ENCODE data around the gene ZNF783. TPM values are rescaled to one million over a fixed set of nuclear protein-coding genes. Genes with fewer than 3 reads are reported as not detected.
A peak's percentile ranks its signal among the peaks of the same experiment; 100 is the strongest.

ZNF783 gene
- 10 to 100 TPM; 10.7 to 20.7 TPM for total RNA-seq

- H3K4me1 ChIP-seq (replicated peaks) = no peaks in the 10 kb centered on the region
- peak; percentile 22 for TF ChIP-seq POLR2A (IDR thresholded peaks at IDR 0.05)
- TF ChIP-seq, protein P1, sequence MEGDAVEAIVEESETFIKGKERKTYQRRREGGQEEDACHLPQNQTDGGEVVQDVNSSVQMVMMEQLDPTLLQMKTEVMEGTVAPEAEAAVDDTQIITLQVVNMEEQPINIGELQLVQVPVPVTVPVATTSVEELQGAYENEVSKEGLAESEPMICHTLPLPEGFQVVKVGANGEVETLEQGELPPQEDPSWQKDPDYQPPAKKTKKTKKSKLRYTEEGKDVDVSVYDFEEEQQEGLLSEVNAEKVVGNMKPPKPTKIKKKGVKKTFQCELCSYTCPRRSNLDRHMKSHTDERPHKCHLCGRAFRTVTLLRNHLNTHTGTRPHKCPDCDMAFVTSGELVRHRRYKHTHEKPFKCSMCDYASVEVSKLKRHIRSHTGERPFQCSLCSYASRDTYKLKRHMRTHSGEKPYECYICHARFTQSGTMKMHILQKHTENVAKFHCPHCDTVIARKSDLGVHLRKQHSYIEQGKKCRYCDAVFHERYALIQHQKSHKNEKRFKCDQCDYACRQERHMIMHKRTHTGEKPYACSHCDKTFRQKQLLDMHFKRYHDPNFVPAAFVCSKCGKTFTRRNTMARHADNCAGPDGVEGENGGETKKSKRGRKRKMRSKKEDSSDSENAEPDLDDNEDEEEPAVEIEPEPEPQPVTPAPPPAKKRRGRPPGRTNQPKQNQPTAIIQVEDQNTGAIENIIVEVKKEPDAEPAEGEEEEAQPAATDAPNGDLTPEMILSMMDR (IDR thresholded peaks at IDR 0.05) = peak; percentile 78 to 93 (median 89)
- TF ChIP-seq POLR2AphosphoS5 (IDR thresholded peaks at IDR 0.05) = peak; percentile 4
- peaks cover 0 to 11% of the 10 kb centered on the region in 2 donors for H3K36me3 ChIP-seq
- WGBS = 4% methylated on average over 55 of the region's 115 CpGs
- no peaks in the 10 kb centered on the region for H3K27me3 ChIP-seq (replicated peaks; ENCODE audit: insufficient read depth)
- peak; percentile 83 for DNase-seq (ENCODE audit: low spot score)
- peak within 1 kb of the TSS; percentile 91 to 92 for H3K27ac ChIP-seq
- H3K4me3 ChIP-seq = peak within 1 kb of the TSS; percentile 53 to 65
- intact Hi-C loops (cut with DNase I) = loop anchor here (10.0 kb wide), 2 partner anchors 233 to 363 kb away; partner anchors contain the start of gene ZNF746
- no peaks in the 10 kb centered on the region for H3K9me3 ChIP-seq
Measured at GRCh38 chr7:149261829-149262617, at the start of gene ZNF783. Gene ZNF783, plus strand, starts transcription at chr7:149262196. Its CDS starts 138 bp downstream, at chr7:149262334.

GRCh38 chr7:149214020-149214720 lies 47.8 kb upstream of the ZNF783 start:
- intact Hi-C loops (cut with DNase I) = no loop called here
- DNase-seq (ENCODE audit: low spot score) = no peak
- TF ChIP-seq POLR2A (IDR thresholded peaks at IDR 0.05) = no peak
- TF ChIP-seq, protein P1 (IDR thresholded peaks at IDR 0.05) = no peak
- no peak for TF ChIP-seq POLR2AphosphoS5 (IDR thresholded peaks at IDR 0.05)
- Histone ChIP-seq H3K4me3 (no peak overlapping the region), H3K4me1 (replicated peaks) (no peaks in the 10 kb centered on the region), H3K27me3 (replicated peaks; ENCODE audit: insufficient read depth) (no peaks in the 10 kb centered on the region), H3K27ac (no peak overlapping the region), H3K9me3 (no peaks in the 10 kb centered on the region), H3K36me3 (peaks cover 12 to 33% of the 10 kb centered on the region in 2 donors)
- 60% methylated on average over 7 of the region's 7 CpGs for WGBS

DNA sequence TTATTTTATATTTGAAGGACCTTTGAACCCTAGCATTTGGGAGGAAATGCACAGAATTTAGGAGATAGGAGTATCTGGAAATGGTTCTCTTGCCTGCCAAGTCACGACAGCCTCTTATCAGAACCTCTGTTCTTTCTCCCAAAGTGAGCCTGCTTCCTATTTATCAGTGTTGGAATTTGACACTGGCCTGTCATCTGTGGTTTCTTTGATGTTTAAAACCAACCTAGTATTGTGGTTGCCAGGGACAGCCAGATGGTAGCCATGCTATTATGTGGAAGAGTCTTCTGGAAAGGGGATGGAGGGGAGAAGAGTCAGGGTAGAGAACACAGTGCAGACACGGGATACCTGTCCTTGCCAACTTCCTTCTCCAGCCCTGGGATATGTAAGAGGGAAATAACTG lies 45.6 kb upstream of the ZNF783 start:
- peaks cover 0 to 23% of the 10 kb centered on the region in 2 donors for H3K36me3 ChIP-seq
- WGBS = 87% methylated on average over 2 of the region's 2 CpGs
- intact Hi-C loops (cut with DNase I) = no loop called here

GRCh38 chr7:149217570-149217969 lies 44.4 kb upstream of the ZNF783 start:
- peaks cover 0 to 23% of the 10 kb centered on the region in 2 donors for H3K36me3 ChIP-seq
- intact Hi-C loops (cut with DNase I) = no loop called here
- 91% methylated on average over 6 of the region's 6 CpGs for WGBS
- no peak for DNase-seq (ENCODE audit: low spot score)
- H3K27ac ChIP-seq = no peak overlapping the region
- H3K27me3 ChIP-seq (replicated peaks; ENCODE audit: insufficient read depth) = no peaks in the 10 kb centered on the region
- no peak overlapping the region for H3K4me3 ChIP-seq
- TF ChIP-seq POLR2A (IDR thresholded peaks at IDR 0.05) = no peak
- TF ChIP-seq, protein P1 (IDR thresholded peaks at IDR 0.05) = no peak
- TF ChIP-seq POLR2AphosphoS5 (IDR thresholded peaks at IDR 0.05) = no peak
- no peaks in the 10 kb centered on the region for H3K4me1 ChIP-seq (replicated peaks)
- no peaks in the 10 kb centered on the region for H3K9me3 ChIP-seq

More for the DNA sequence above, 45.6 kb upstream of the ZNF783 start:
- Histone ChIP-seq H3K27ac (no peak overlapping the region), H3K9me3 (no peaks in the 10 kb centered on the region), H3K27me3 (replicated peaks; ENCODE audit: insufficient read depth) (no peaks in the 10 kb centered on the region), H3K4me1 (replicated peaks) (no peaks in the 10 kb centered on the region), H3K4me3 (no peak overlapping the region)
- DNase-seq (ENCODE audit: low spot score) = no peak
- no peak for TF ChIP-seq POLR2AphosphoS5 (IDR thresholded peaks at IDR 0.05)
- no peak for TF ChIP-seq POLR2A (IDR thresholded peaks at IDR 0.05)
- TF ChIP-seq, protein P1 (IDR thresholded peaks at IDR 0.05) = no peak

Data from prostate gland (tissue), 2 donors.